ENCODE data around the gene SMLR1. TPM values are rescaled to one million over a fixed set of nuclear protein-coding genes. Genes with fewer than 3 reads are reported as not detected.

SMLR1 gene
- total and polyA plus RNA-seq, 2 donors (not counting 3 experiments of a cell fraction or from before 2014, with no cell fraction given) = not detected

DNA sequence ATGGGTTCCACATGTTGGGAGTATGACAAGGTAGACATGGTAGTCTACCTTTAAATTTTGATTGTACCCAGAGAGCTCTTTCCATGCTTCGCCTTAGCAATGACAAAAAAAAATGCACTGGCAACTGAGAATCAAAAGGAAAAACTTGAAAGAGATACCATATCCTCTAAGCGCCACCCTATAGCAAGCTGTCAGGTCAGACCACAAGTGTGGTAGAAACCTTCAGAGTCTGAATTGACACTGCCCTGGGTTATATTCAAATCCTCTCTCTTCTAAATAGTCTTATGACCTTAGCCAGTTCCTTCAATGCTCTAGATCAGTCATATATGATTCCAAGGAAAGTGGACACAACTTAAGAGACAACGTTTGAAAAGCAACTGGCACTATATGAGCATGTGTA is 45.6 kb upstream of the SMLR1 start:
- no peaks in the 10 kb centered on the region for H3K36me3 ChIP-seq (ENCODE audit: control insufficient read depth in 2 of 2, extremely low read depth in 1 of 2, insufficient read depth in 2 of 2, low read length in 2 of 2)
- ChIA-PET CTCF (no interaction called here), POLR2A (no interaction called here)
- intact Hi-C loops (cut with micrococcal nuclease) = no loop called here
- TF ChIP-seq POLR2AphosphoS5 (IDR thresholded peaks at IDR 0.05; ENCODE audit: insufficient read depth, low read depth, low read length) (no peak), MYC (IDR thresholded peaks at IDR 0.05; ENCODE audit: low read depth, low read length) (no peak), FOS (IDR thresholded peaks at IDR 0.05; ENCODE audit: borderline replicate concordance, insufficient read depth, low read length) (no peak), JUN (IDR thresholded peaks at IDR 0.05; ENCODE audit: borderline replicate concordance, insufficient read depth, insufficient read length, low read depth) (no peak), EZH2 (IDR thresholded peaks at IDR 0.05; ENCODE audit: borderline replicate concordance, low read depth, low read length, severe bottlenecking) (no peak), POLR2A (IDR thresholded peaks at IDR 0.05; ENCODE audit: low read depth, low read length) (no peak), GATA2 (IDR thresholded peaks at IDR 0.05; ENCODE audit: insufficient read depth, insufficient read length, low read depth, low read length) (no peak)
- TF ChIP-seq, protein P1, sequence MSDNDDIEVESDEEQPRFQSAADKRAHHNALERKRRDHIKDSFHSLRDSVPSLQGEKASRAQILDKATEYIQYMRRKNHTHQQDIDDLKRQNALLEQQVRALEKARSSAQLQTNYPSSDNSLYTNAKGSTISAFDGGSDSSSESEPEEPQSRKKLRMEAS (IDR thresholded peaks at IDR 0.05; ENCODE audit: insufficient read depth, insufficient read length) = no peak
- TF ChIP-seq, protein P2, sequence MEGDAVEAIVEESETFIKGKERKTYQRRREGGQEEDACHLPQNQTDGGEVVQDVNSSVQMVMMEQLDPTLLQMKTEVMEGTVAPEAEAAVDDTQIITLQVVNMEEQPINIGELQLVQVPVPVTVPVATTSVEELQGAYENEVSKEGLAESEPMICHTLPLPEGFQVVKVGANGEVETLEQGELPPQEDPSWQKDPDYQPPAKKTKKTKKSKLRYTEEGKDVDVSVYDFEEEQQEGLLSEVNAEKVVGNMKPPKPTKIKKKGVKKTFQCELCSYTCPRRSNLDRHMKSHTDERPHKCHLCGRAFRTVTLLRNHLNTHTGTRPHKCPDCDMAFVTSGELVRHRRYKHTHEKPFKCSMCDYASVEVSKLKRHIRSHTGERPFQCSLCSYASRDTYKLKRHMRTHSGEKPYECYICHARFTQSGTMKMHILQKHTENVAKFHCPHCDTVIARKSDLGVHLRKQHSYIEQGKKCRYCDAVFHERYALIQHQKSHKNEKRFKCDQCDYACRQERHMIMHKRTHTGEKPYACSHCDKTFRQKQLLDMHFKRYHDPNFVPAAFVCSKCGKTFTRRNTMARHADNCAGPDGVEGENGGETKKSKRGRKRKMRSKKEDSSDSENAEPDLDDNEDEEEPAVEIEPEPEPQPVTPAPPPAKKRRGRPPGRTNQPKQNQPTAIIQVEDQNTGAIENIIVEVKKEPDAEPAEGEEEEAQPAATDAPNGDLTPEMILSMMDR (IDR thresholded peaks at IDR 0.05; ENCODE audit: extremely low read depth in 1 of 2, insufficient read depth in 1 of 2, low read depth in 1 of 2, low read length in 2 of 2) = no peak
- dilution Hi-C loops (cut with MboI; ENCODE audit: extremely low pct_ligation_motif_present, low sequenced_read_pairs) = no loop called here
- H3K4me3 ChIP-seq (replicated peaks in 1 of 3; ENCODE audit: insufficient read depth in 1 of 3, low read depth in 1 of 3, low read length in 3 of 3) = no peak overlapping the region
- H3K27me3 ChIP-seq (ENCODE audit: control insufficient read depth in 2 of 2, insufficient read depth in 2 of 2, low read length in 2 of 2) = no peaks in the 10 kb centered on the region
- no peak overlapping the region for H3K27ac ChIP-seq (ENCODE audit: insufficient read depth, low read depth, low read length)
- H3K4me1 ChIP-seq (ENCODE audit: control insufficient read depth, extremely low read depth, insufficient read depth, low read length) = no peaks in the 10 kb centered on the region
- no peaks in the 10 kb centered on the region for H3K9me1 ChIP-seq (replicated peaks; ENCODE audit: control insufficient read depth, extremely low read depth, insufficient read depth, low read length)
- H3K4me2 ChIP-seq (ENCODE audit: insufficient read depth, low read length) = no peak overlapping the region
- H3K79me2 ChIP-seq (ENCODE audit: control insufficient read depth, insufficient read depth, low read length) = no peaks in the 10 kb centered on the region
- FAIRE-seq = no peak
- H2AFZ ChIP-seq (ENCODE audit: low read depth, low read length) = no peak overlapping the region
- DNase-seq (ENCODE audit: low read depth, low spot score) = no peak
- no peak overlapping the region for H3K9ac ChIP-seq (replicated peaks; ENCODE audit: extremely low read depth, insufficient read depth, low read length)
- no peaks in the 10 kb centered on the region for H3K9me3 ChIP-seq (replicated peaks; ENCODE audit: control insufficient read depth, insufficient read depth, low read length)
- H4K20me1 ChIP-seq (replicated peaks; ENCODE audit: control insufficient read depth, extremely low read depth, insufficient read depth, low read length) = no peaks in the 10 kb centered on the region
- BruUV-seq (replicated peaks) = no TSS peak
